Measurements from ENCODE around the gene APAF1.
"Not testable (repeated sequence)": the region's sequence is repeated elsewhere in the genome, so short reads cannot be mapped to it uniquely, and the experiment has no call there.

GRCh38 chr12:98755855-98756254, 110.8 kb downstream of the APAF1 start:
- not testable (repeated sequence) for TF ChIP-seq CTCF (IDR thresholded peaks at IDR 0.05; ENCODE audit: low read length); EZH2 (IDR thresholded peaks at IDR 0.05; ENCODE audit: borderline replicate concordance, low read length)
